NCI-H748 (cell line): Measurements from ENCODE around the gene ALPL.

Source experiments
- DNase-seq: peaks from one replicate; lab custom pipeline; 2025; ENCODE audit not compliant: unreplicated experiment; lab: John Stamatoyannopoulos, UW

ALPL gene

GRCh38 chr1:21617126-21617738 is 108.0 kb downstream of the ALPL start:
- no peak for DNase-seq

- DNase-seq = no peak
Measured at GRCh38 chr1:21618059-21618458, 108.8 kb downstream of the ALPL start.

GRCh38 chr1:21618561-21619374 is 109.5 kb downstream of the ALPL start:
- DNase-seq = no peak

GRCh38 chr1:21619375-21619947 is 110.2 kb downstream of the ALPL start:
- no peak for DNase-seq

- no peak for DNase-seq
Measured at GRCh38 chr1:21620011-21620410, 110.8 kb downstream of the ALPL start.

- no peak for DNase-seq
Measured at GRCh38 chr1:21620496-21620895, 111.3 kb downstream of the ALPL start.

- DNase-seq = no peak
Measured at GRCh38 chr1:21621051-21621450, 111.8 kb downstream of the ALPL start.

GRCh38 chr1:21621761-21622436 is 112.7 kb downstream of the ALPL start:
- DNase-seq = no peak

- DNase-seq = peak; percentile 10
Measured at GRCh38 chr1:21622466-21623315, 113.5 kb downstream of the ALPL start.

- DNase-seq = peak; percentile 35
Measured at GRCh38 chr1:21623410-21623961, 114.3 kb downstream of the ALPL start.

GRCh38 chr1:21624571-21625389 is 115.6 kb downstream of the ALPL start:
- no peak for DNase-seq

- DNase-seq = no peak
Measured at GRCh38 chr1:21625390-21626190, 116.4 kb downstream of the ALPL start.

- no peak for DNase-seq
Measured at GRCh38 chr1:21626921-21627339, 117.7 kb downstream of the ALPL start.
